NCI-H524 (cell line): ENCODE results near the gene LRRC32.
A peak's percentile ranks its signal among the peaks of the same experiment; 100 is the strongest.
"Not testable (repeated sequence)": the region's sequence is repeated elsewhere in the genome, so short reads cannot be mapped to it uniquely, and the experiment has no call there.

Source experiments
- DNase-seq, 2 experiments: peaks; one replicate each; lab custom pipeline; 2025; lab: John Stamatoyannopoulos, UW

Gene LRRC32

GRCh38 chr11:76629853-76630599 lies 40.5 kb downstream of the LRRC32 start:
- DNase-seq = no peak

DNA sequence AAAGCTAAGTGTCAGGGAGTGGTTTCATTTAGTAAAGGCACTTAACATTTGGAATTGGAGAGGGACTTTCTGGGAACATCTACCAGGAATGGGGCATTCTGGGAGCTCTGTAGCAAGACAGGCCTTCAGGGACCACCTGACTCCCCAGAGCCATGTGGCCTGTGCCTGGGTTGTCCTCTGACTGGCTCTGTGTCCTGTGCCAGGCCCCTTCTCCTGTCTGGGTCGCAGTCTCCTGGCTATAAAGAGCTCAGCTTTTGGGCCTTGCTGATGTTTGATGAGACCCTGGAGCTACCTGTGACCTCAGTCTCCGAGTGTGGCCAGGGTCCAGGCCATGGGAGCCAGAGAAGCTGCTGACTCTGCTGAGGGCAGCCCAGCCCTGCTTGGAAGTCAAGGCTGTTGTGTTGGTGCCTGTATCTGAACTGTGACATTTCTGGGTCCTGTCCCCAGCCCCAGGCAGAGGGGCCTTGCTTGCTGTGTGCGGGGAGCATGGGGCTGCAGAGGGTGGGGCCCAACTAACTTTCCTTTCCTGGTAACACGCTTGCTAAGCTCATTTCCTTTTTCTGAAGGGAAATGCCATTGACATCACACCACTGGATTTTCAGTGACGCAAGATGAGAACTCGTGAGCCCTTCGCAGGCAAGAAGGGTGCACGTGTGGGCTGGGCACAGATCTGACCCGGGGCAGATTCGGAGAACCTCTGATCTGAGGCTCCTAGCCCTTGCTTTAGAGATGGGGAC lies 41.3 kb downstream of the LRRC32 start:
- no peak for DNase-seq

- no peak for DNase-seq
Measured at GRCh38 chr11:76628408-76628947, 42.1 kb downstream of the LRRC32 start.

DNA sequence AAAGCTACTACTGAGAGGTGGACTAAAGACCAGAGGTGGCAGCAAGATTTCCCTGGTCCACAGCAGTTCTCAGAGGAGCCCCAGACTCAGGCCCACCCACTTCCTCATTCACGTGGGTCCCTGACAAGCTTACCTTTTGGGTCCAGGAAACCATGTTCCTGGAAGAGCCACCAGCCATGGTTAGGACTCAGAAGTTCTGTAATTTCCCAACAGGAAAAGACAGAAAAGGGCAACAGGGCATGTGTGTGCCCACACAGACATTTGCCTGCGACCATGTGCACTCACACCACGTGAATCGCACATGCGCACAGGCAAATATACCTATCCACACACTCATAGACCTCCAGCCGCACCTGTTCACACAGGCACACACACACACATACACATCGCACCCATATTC lies 42.9 kb downstream of the LRRC32 start:
- DNase-seq = no peak

DNA sequence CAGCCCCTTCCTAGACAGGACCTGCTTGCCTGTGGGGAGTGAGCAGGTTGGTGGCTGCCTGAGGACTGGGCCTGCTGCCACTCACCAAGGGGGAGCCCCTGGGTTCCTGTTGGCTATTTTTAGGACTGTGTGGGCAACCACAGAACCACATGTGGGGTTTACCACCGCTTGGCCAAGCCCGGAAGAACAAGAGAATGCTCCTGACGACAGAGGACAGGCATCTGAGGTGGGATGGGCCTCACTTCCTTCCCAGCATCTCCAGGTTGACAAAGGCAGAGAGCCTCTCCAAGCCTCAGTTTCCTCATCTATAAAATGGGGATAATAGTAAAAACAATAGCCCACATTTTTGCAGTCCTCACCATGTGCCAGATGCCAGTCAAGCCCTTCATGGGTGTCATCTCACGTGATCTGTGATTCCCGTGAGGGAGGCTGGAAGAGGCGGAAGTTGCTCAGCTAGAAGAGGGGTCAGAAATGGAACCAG lies 43.6 kb downstream of the LRRC32 start:
- DNase-seq = no peak

GRCh38 chr11:76626266-76626665 lies 44.3 kb downstream of the LRRC32 start:
- no peak for DNase-seq

DNA sequence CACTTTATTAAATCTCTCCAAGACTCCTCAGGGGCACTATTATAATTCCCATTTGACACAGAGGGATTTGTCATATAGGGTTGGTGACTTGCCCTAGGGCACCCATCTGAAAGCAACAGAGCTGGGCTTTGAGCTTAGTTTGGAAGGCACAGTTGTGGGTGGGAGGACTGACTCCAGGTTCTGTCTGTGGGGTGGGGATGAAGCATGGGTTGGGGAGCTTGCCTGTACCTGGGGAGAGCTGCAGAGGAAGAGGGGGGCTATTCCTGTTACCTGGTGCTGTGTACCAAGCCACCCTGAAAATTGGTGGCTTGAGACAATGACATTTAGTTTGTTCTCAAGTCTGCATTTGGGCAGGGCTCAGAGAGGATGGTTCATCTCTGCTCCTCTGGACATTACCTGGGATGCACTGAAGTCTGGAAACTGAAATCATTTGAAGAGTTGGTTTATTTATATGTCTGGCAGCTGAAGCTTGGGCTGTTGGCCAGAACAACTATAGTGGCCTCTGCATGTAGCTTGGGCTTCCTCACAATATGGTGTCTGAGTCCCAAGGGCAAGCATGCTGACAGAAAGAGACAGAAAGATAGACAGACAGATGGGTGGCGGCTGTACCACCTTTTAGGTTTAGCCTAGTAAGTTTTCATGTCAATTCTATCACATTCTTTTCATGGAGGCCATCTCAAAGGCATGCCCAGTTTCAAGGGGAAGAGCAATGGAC lies 44.9 kb downstream of the LRRC32 start:
- DNase-seq = no peak

GRCh38 chr11:76624500-76625379 lies 45.8 kb downstream of the LRRC32 start:
- DNase-seq = no peak

GRCh38 chr11:76623884-76624419 lies 46.6 kb downstream of the LRRC32 start:
- DNase-seq = no peak

DNA sequence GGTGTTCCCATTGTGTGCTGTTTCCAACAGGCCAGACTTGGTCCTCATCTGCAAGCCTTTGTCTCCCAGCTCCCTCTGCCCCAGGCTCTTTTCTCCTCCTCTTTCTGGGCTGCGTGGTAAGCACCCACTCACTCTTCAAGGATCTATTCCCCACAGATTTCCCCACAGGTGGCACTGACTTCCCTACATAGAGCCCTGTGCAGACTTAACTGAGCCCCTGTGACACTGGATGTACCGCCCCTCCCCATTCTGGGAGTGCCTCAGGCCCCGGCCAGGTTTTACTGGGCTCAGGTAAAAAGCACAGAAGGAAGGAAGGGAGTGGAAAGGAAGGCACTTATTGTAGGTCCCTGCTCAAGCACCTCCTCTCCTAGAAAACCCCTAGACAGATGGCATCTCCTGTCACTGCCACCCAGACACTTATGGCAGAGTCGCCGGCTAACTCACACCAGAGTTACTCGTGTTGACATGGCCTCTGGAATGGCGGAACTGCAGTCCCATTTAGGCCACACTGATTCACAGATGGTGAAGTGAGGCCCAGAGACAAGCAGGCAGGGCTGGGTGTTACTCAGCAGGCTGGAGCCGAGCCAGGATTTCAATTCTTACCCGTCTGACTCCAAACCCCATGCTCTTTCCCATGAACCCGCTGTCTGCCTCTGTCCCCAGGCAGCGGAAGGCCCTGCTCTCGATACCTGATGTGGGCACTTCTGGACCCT lies 47.2 kb downstream of the LRRC32 start:
- peak; percentile 48 to 86 for DNase-seq

- DNase-seq = no peak
Measured at GRCh38 chr11:76622493-76623094, 48.0 kb downstream of the LRRC32 start.

- peak; percentile 2 to 14 for DNase-seq
Measured at GRCh38 chr11:76621868-76622267, 48.7 kb downstream of the LRRC32 start.

- peak in 1 of 2 experiments; percentile 14 for DNase-seq
Measured at GRCh38 chr11:76621466-76621865, 49.1 kb downstream of the LRRC32 start.

DNA sequence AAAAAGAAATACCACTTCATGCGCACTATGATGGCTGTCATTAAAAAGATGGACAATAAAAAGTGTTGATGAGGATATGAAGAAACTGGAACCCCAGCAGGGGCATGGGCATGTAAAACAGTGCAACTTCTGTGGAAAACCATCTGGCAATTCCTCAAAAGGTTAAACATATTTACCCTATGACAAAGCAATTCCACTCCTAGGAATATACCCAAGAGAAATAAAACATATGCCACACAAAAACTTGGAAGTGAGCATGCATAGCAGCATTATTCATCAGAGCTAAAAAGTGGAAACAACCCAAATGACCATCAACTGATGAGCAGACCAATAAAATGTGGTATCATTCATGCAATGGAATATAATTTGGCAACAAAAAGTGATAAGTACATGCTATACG lies 50.1 kb downstream of the LRRC32 start:
- DNase-seq = no peak

GRCh38 chr11:76619801-76620200 lies 50.7 kb downstream of the LRRC32 start:
- DNase-seq = not testable (repeated sequence)

DNA sequence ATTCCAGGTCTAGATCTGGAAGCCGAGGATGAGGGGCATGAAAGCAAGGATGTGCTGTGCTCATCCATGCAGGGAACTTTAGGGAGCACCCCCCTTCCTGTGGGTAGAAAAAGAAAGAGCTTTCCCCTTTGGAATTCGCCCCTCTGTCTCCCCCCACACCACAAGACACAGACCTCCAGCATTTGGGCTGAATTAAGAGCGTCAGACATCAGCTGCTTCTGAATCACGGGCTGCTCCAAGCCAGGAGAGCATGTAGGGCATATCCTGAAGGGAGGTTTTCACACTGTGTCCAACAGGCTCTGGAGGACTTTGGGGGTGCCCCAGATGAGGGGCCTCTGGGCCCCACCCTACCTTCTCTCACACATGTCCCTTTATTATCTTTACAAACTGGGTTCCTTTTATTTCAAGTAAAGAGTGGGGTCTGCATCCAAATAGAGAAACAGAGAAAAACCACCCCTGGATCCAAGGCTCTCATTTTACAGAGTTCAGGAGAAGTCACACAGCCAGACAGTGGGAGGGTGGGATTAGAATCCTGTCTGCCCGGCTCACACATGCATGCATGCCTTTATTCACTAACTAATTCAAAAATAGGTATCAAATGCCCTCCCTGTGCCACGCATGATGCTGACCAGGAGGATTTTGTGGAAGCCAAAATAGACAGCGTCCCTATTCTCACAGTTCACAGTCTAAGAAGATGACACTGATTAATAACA lies 52.8 kb downstream of the LRRC32 start:
- DNase-seq = no peak

- no peak for DNase-seq
Measured at GRCh38 chr11:76616676-76617552, 53.6 kb downstream of the LRRC32 start.

- no peak for DNase-seq
Measured at GRCh38 chr11:76615950-76616349, 54.6 kb downstream of the LRRC32 start.
